ENCODE measurements around the gene CCDC93.

Gene CCDC93

GRCh38 chr2:118013221-118013723 lies 598 bp downstream of the CCDC93 start:
- DNase-seq: peak; percentile 28
- Histone ChIP-seq H3K9me3 (ENCODE audit: control insufficient read depth, low read length) (no peaks in the 10 kb centered on the region), H3K14ac (ENCODE audit: low read length in 2 of 2) (peak overlapping the region in 1 of 2 experiments; percentile 96), H2AFZ (ENCODE audit: low read depth, low read length) (peak overlapping the region; percentile 96), H3K18ac (ENCODE audit: low read depth in 1 of 2, low read length in 2 of 2) (peak overlapping the region; percentile 94 to 96), H4K91ac (ENCODE audit: low read length) (no peak overlapping the region), H3K4me1 (ENCODE audit: control insufficient read depth, insufficient read depth, low read depth, low read length) (peaks cover 6% of the 10 kb centered on the region), H3K4ac (ENCODE audit: low read depth in 1 of 2, low read length in 2 of 2) (peak overlapping the region in 1 of 2 experiments; percentile 84), H2BK12ac (ENCODE audit: low read length in 2 of 2) (no peak overlapping the region), H3K9ac (ENCODE audit: low read length) (peak overlapping the region; percentile 91), H2BK5ac (ENCODE audit: low read depth, low read length, poor library complexity, severe bottlenecking) (no peak overlapping the region), H3K36me3 (ENCODE audit: control insufficient read depth in 1 of 2, insufficient read depth in 2 of 2, low read depth in 1 of 2, low read length in 2 of 2) (peaks cover 0 to 5% of the 10 kb centered on the region in 2 experiments), H3K27ac (ENCODE audit: low read length, poor library complexity, severe bottlenecking) (no peak overlapping the region), H3K4me3 (ENCODE audit: insufficient read depth in 1 of 2, low read depth in 1 of 2, low read length in 2 of 2) (peak overlapping the region; percentile 98 to 99), H2BK120ac (ENCODE audit: low read depth, low read length) (peak overlapping the region; percentile 66), H3K79me1 (replicated peaks; ENCODE audit: low read length, poor library complexity, severe bottlenecking) (peaks cover 7% of the 10 kb centered on the region), H4K8ac (ENCODE audit: low read length) (peak overlapping the region; percentile 72), H3K4me2 (ENCODE audit: low read length, poor library complexity, severe bottlenecking) (peak overlapping the region; percentile 70), H3K27me3 (ENCODE audit: control insufficient read depth in 1 of 2, insufficient read depth in 1 of 2, low read length in 2 of 2) (no peaks in the 10 kb centered on the region), H2BK15ac (ENCODE audit: low read depth, poor library complexity, severe bottlenecking) (peak overlapping the region; percentile 77), H3K23ac (ENCODE audit: low read length in 2 of 2) (peak overlapping the region in 1 of 2 experiments; percentile 14), H2AK5ac (ENCODE audit: low read length, severe bottlenecking) (no peak overlapping the region)
- WGBS: 1% methylated on average over 46 of the region's 48 CpGs

DNA sequence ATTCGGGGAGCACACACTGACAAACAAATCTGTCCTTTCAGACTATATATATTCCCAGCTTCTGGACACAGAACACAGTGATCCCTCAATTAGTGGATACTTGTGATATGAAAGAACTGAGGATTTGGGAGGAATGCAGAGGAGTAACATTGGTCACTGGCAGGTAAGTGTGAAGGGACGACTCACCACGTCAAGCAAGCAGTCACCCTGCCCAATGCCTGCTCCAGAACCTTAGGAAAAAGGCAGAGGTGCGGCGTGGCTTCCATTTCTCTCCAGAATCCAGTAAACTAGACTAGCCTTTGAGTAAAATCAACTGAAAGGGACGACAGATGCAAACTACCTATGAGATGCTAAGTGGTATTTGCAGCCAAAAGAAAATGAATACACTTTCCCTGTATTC lies 1.1 kb downstream of the CCDC93 start:
- Histone ChIP-seq H3K36me3 (ENCODE audit: control insufficient read depth in 1 of 2, insufficient read depth in 2 of 2, low read depth in 1 of 2, low read length in 2 of 2) (peaks cover under 1 to 10% of the 10 kb centered on the region in 2 experiments), H2BK15ac (ENCODE audit: low read depth, poor library complexity, severe bottlenecking) (no peak overlapping the region), H3K27ac (ENCODE audit: low read length, poor library complexity, severe bottlenecking) (no peak overlapping the region), H3K27me3 (ENCODE audit: control insufficient read depth in 1 of 2, insufficient read depth in 1 of 2, low read length in 2 of 2) (no peaks in the 10 kb centered on the region), H4K91ac (ENCODE audit: low read length) (no peak overlapping the region), H4K8ac (ENCODE audit: low read length) (no peak overlapping the region), H2BK5ac (ENCODE audit: low read depth, low read length, poor library complexity, severe bottlenecking) (no peak overlapping the region), H3K4me1 (ENCODE audit: control insufficient read depth, insufficient read depth, low read depth, low read length) (peaks cover 6% of the 10 kb centered on the region), H3K23ac (ENCODE audit: low read length in 2 of 2) (no peak overlapping the region), H3K79me1 (replicated peaks; ENCODE audit: low read length, poor library complexity, severe bottlenecking) (peaks cover 9% of the 10 kb centered on the region), H3K14ac (ENCODE audit: low read length in 2 of 2) (no peak overlapping the region), H3K4ac (ENCODE audit: low read depth in 1 of 2, low read length in 2 of 2) (no peak overlapping the region), H3K9ac (ENCODE audit: low read length) (peak overlapping the region; percentile 91), H2AK5ac (ENCODE audit: low read length, severe bottlenecking) (no peak overlapping the region), H2BK12ac (ENCODE audit: low read length in 2 of 2) (no peak overlapping the region), H3K18ac (ENCODE audit: low read depth in 1 of 2, low read length in 2 of 2) (no peak overlapping the region), H3K4me3 (ENCODE audit: insufficient read depth in 1 of 2, low read depth in 1 of 2, low read length in 2 of 2) (peak overlapping the region; percentile 37 to 98), H3K9me3 (ENCODE audit: control insufficient read depth, low read length) (no peaks in the 10 kb centered on the region), H2BK120ac (ENCODE audit: low read depth, low read length) (no peak overlapping the region), H2AFZ (ENCODE audit: low read depth, low read length) (no peak overlapping the region), H3K4me2 (ENCODE audit: low read length, poor library complexity, severe bottlenecking) (peak overlapping the region; percentile 70)
- DNase-seq: no peak
- WGBS: 32% methylated on average over 5 of the region's 6 CpGs

- Histone ChIP-seq H3K27me3 (ENCODE audit: control insufficient read depth in 1 of 2, insufficient read depth in 1 of 2, low read length in 2 of 2) (no peaks in the 10 kb centered on the region), H3K14ac (ENCODE audit: low read length in 2 of 2) (no peak overlapping the region), H2BK15ac (ENCODE audit: low read depth, poor library complexity, severe bottlenecking) (no peak overlapping the region), H3K9me3 (ENCODE audit: control insufficient read depth, low read length) (no peaks in the 10 kb centered on the region), H4K91ac (ENCODE audit: low read length) (no peak overlapping the region), H3K4ac (ENCODE audit: low read depth in 1 of 2, low read length in 2 of 2) (no peak overlapping the region), H3K4me1 (ENCODE audit: control insufficient read depth, insufficient read depth, low read depth, low read length) (peaks cover 6% of the 10 kb centered on the region), H3K18ac (ENCODE audit: low read depth in 1 of 2, low read length in 2 of 2) (no peak overlapping the region), H3K23ac (ENCODE audit: low read length in 2 of 2) (no peak overlapping the region), H2AFZ (ENCODE audit: low read depth, low read length) (no peak overlapping the region), H3K36me3 (ENCODE audit: control insufficient read depth in 1 of 2, insufficient read depth in 2 of 2, low read depth in 1 of 2, low read length in 2 of 2) (peaks cover 10 to 32% of the 10 kb centered on the region in 2 experiments), H3K27ac (ENCODE audit: low read length, poor library complexity, severe bottlenecking) (no peak overlapping the region), H3K4me2 (ENCODE audit: low read length, poor library complexity, severe bottlenecking) (no peak overlapping the region), H4K8ac (ENCODE audit: low read length) (no peak overlapping the region), H2AK5ac (ENCODE audit: low read length, severe bottlenecking) (no peak overlapping the region), H3K9ac (ENCODE audit: low read length) (no peak overlapping the region), H2BK5ac (ENCODE audit: low read depth, low read length, poor library complexity, severe bottlenecking) (no peak overlapping the region), H3K4me3 (ENCODE audit: insufficient read depth in 1 of 2, low read depth in 1 of 2, low read length in 2 of 2) (no peak overlapping the region), H2BK120ac (ENCODE audit: low read depth, low read length) (no peak overlapping the region), H2BK12ac (ENCODE audit: low read length in 2 of 2) (no peak overlapping the region), H3K79me1 (replicated peaks; ENCODE audit: low read length, poor library complexity, severe bottlenecking) (peaks cover 16% of the 10 kb centered on the region)
- DNase-seq: no peak
These were observed 3.4 kb downstream of the CCDC93 start for GRCh38 chr2:118010473-118010872.

DNA sequence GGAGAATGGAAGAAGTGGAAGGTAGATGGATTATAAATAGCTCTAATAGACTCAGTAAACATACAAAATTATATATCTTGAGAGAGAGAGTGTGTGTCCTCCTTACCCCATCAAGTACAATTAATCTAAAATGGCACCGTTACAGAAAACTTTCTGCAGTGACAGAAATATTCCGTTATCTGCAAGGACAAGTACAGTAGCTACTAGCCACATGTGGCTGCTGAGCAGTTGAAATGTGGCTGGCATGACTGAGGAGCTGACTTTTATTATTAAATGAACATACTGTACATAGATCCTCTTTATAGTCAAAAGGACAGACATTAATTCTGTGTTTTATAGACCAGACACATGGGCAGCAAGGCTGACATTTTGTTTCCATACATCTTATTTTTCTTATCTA lies 7.0 kb downstream of the CCDC93 start:
- H3K27me3 ChIP-seq (ENCODE audit: control insufficient read depth in 1 of 2, insufficient read depth in 1 of 2, low read length in 2 of 2): no peaks in the 10 kb centered on the region
- no peaks in the 10 kb centered on the region for H3K9me3 ChIP-seq (ENCODE audit: control insufficient read depth, low read length)
- 100% methylated on average over 1 of the region's 2 CpGs for WGBS
- DNase-seq: no peak
- H3K23ac ChIP-seq (ENCODE audit: low read length in 2 of 2): no peak overlapping the region
- H3K9ac ChIP-seq (ENCODE audit: low read length): no peak overlapping the region
- H2AK5ac ChIP-seq (ENCODE audit: low read length, severe bottlenecking): no peak overlapping the region
- H2BK12ac ChIP-seq (ENCODE audit: low read length in 2 of 2): no peak overlapping the region
- H2BK15ac ChIP-seq (ENCODE audit: low read depth, poor library complexity, severe bottlenecking): no peak overlapping the region
- H4K8ac ChIP-seq (ENCODE audit: low read length): no peak overlapping the region
- no peak overlapping the region for H3K4ac ChIP-seq (ENCODE audit: low read depth in 1 of 2, low read length in 2 of 2)
- H3K14ac ChIP-seq (ENCODE audit: low read length in 2 of 2): no peak overlapping the region
- H3K4me1 ChIP-seq (ENCODE audit: control insufficient read depth, insufficient read depth, low read depth, low read length): peaks cover 5% of the 10 kb centered on the region
- H3K36me3 ChIP-seq (ENCODE audit: control insufficient read depth in 1 of 2, insufficient read depth in 2 of 2, low read depth in 1 of 2, low read length in 2 of 2): peaks cover 24 to 66% of the 10 kb centered on the region in 2 experiments
- no peak overlapping the region for H2BK5ac ChIP-seq (ENCODE audit: low read depth, low read length, poor library complexity, severe bottlenecking)
- peaks cover 26% of the 10 kb centered on the region for H3K79me1 ChIP-seq (replicated peaks; ENCODE audit: low read length, poor library complexity, severe bottlenecking)
- H4K91ac ChIP-seq (ENCODE audit: low read length): no peak overlapping the region
- H2BK120ac ChIP-seq (ENCODE audit: low read depth, low read length): no peak overlapping the region
- no peak overlapping the region for H3K4me2 ChIP-seq (ENCODE audit: low read length, poor library complexity, severe bottlenecking)
- no peak overlapping the region for H3K18ac ChIP-seq (ENCODE audit: low read depth in 1 of 2, low read length in 2 of 2)
- no peak overlapping the region for H3K4me3 ChIP-seq (ENCODE audit: insufficient read depth in 1 of 2, low read depth in 1 of 2, low read length in 2 of 2)
- no peak overlapping the region for H3K27ac ChIP-seq (ENCODE audit: low read length, poor library complexity, severe bottlenecking)
- H2AFZ ChIP-seq (ENCODE audit: low read depth, low read length): no peak overlapping the region

All from mesenchymal stem cell (in vitro differentiated cells and primary cell).